ENCODE results near the gene COG5. TPM values are rescaled to one million over a fixed set of nuclear protein-coding genes. Genes with fewer than 3 reads are reported as not detected.

Gene COG5
- total RNA-seq, 4 donors from 2014 or later, result 20.8 to 49.7 (median 25.7) TPM

DNA sequence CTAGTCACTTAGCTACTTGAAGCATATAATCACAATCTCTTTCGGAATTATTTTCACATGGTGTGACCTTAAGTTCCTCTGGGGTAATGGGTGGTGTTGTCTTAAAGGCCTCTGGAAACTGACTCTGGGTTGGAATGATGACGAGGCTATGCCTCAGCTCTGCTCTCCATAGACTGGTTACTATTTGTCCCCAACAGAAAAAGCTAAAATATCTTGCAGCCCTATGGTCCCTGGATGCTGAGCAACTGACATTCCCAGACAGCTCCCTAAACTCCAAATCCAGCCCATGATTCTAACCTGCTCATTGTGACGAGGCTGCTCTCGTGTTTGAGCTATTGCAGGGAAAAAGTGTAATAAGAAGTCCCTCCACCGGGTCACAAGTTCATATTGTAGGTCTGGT, 343.4 kb downstream of the COG5 start:
- ATAC-seq (peak in 1 of 2 donors; percentile 47), DNase-seq (no peak)
- peaks cover 9 to 11% of the 10 kb centered on the region in 2 donors for H3K4me1 ChIP-seq
- in situ Hi-C loops (cut with MboI; ENCODE audit: low sequenced_read_pairs in 4 of 4), result loop anchor here in 1 of 4 donors (25.0 kb wide), 1 partner anchor 492 kb away; no protein-coding TSS in a partner anchor
- no peaks in the 10 kb centered on the region for H3K27me3 ChIP-seq
- no peak overlapping the region for H3K4me3 ChIP-seq
- H3K36me3 ChIP-seq, result no peaks in the 10 kb centered on the region
- TF ChIP-seq, protein P1, sequence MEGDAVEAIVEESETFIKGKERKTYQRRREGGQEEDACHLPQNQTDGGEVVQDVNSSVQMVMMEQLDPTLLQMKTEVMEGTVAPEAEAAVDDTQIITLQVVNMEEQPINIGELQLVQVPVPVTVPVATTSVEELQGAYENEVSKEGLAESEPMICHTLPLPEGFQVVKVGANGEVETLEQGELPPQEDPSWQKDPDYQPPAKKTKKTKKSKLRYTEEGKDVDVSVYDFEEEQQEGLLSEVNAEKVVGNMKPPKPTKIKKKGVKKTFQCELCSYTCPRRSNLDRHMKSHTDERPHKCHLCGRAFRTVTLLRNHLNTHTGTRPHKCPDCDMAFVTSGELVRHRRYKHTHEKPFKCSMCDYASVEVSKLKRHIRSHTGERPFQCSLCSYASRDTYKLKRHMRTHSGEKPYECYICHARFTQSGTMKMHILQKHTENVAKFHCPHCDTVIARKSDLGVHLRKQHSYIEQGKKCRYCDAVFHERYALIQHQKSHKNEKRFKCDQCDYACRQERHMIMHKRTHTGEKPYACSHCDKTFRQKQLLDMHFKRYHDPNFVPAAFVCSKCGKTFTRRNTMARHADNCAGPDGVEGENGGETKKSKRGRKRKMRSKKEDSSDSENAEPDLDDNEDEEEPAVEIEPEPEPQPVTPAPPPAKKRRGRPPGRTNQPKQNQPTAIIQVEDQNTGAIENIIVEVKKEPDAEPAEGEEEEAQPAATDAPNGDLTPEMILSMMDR (IDR thresholded peaks at IDR 0.05 in 4 of 5, conservative IDR thresholded peaks at IDR 0.05 in 1 of 5), result no peak
- TF ChIP-seq POLR2A (IDR thresholded peaks at IDR 0.05), result no peak
- intact Hi-C loops (cut with DNase I; ENCODE audit: low total_unique reads), result no loop called here
- peak overlapping the region; percentile 10 to 48 (median 28) for H3K27ac ChIP-seq
- H3K9me3 ChIP-seq, result no peaks in the 10 kb centered on the region

DNA sequence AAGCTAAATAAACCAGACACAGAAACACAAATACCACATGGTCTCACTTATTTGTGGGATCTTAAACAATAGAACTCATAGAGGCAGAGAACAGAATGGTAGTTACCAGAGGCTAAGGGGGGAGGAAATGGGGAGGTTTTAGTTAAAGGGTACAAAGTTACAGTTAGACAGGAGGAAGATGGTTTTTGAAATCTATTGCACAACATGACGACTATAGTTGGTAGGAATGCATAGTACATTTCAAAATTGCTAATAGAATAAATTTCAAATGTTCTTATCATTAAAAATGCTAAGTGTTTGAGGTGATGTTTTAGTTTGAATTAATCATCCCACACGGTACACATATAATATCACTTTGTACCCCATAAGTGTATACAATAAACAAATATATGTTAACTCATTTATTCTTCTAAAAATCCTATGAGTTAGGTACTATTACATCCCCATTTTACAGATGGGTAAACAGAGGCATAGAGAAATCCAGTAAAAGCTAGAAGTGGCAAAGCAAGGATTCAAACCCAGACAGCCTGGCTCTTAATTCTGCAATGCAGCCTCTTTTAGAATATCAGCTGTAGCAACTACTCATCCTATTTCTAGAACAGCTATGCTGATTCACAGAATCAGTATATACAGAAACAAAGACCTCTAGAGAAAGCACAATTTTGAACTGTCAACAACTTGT, 344.0 kb downstream of the COG5 start:
- intact Hi-C loops (cut with DNase I; ENCODE audit: low total_unique reads) (no loop called here), in situ Hi-C loops (cut with MboI; ENCODE audit: low sequenced_read_pairs in 4 of 4) (loop anchor here in 1 of 4 donors (25.0 kb wide), 1 partner anchor 493 kb away; no protein-coding TSS in a partner anchor)
- Histone ChIP-seq H3K9me3 (no peaks in the 10 kb centered on the region), H3K27me3 (no peaks in the 10 kb centered on the region), H3K4me1 (peaks cover 9 to 11% of the 10 kb centered on the region in 2 donors), H3K27ac (peak overlapping the region in 1 of 4 donors; percentile 25), H3K36me3 (no peaks in the 10 kb centered on the region), H3K4me3 (no peak overlapping the region)
- no peak for DNase-seq
- TF ChIP-seq POLR2A (IDR thresholded peaks at IDR 0.05), result no peak
- no peak for ATAC-seq

DNA sequence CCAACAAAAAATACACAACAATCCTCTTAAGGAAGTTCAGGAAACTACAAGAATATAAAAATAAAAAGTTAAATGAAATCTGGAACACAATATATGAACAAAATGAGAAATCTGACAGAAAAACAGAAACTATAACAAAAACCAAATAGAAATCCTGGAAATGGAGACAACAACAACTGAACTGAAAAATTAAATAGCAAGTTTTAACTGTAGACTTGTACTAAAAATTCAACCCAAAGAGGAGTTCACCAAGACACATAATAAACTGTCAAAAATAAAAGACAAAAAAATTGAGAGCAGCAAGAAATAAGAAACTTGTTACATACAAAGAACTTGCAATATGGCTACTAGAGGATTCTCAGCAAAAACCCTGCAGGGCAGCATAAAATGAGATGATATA, 349.8 kb downstream of the COG5 start:
- DNase-seq (no peak), ATAC-seq (no peak)
- Histone ChIP-seq H3K9me3 (no peaks in the 10 kb centered on the region), H3K4me1 (peaks cover 3 to 5% of the 10 kb centered on the region in 2 donors), H3K36me3 (no peaks in the 10 kb centered on the region), H3K27me3 (no peaks in the 10 kb centered on the region), H3K4me3 (no peak overlapping the region), H3K27ac (no peak overlapping the region)
- TF ChIP-seq POLR2A (IDR thresholded peaks at IDR 0.05), result no peak
- TF ChIP-seq, protein P1 (IDR thresholded peaks at IDR 0.05 in 4 of 5, conservative IDR thresholded peaks at IDR 0.05 in 1 of 5), result no peak
- in situ Hi-C loops (cut with MboI; ENCODE audit: low sequenced_read_pairs in 4 of 4) (loop anchor here in 1 of 4 donors (25.0 kb wide), 1 partner anchor 498 kb away; no protein-coding TSS in a partner anchor), intact Hi-C loops (cut with DNase I; ENCODE audit: low total_unique reads) (no loop called here)

DNA sequence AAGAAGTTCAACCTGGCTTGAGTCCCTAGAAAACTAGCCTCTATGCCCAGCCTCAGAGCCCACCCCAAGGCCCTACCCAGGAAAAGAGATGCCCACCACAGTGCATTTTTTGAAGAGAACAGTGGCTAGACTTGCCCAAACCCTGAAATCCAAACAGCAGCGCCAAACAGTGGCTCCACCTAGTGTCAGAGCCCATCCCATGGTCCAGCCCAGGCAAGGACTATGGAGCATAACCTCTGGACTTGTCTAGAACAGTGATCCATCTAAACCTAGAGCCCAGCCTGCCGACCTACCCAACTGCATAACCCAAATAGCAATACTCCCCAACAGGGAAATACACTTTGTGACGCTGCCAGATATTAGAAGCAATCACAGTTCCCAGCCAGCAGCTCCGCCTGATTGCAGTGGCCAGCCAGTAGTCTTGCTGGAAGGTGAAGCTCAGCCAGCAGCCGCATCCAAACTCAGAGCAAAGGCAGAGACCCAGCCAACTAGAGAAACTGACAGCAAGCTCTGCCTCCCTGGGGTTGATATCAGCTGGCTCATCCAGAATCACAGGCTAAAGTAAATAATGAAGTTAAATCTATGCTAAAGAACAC, 350.4 kb downstream of the COG5 start:
- no peak overlapping the region for H3K4me3 ChIP-seq
- intact Hi-C loops (cut with DNase I; ENCODE audit: low total_unique reads) (no loop called here), in situ Hi-C loops (cut with MboI; ENCODE audit: low sequenced_read_pairs in 4 of 4) (loop anchor here in 1 of 4 donors (25.0 kb wide), 1 partner anchor 499 kb away; no protein-coding TSS in a partner anchor)
- H3K4me1 ChIP-seq, result peaks cover 7 to 9% of the 10 kb centered on the region in 2 donors
- H3K27ac ChIP-seq, result no peak overlapping the region
- H3K9me3 ChIP-seq, result no peaks in the 10 kb centered on the region
- DNase-seq, result peak in 1 of 2 donors; percentile 21
- H3K36me3 ChIP-seq, result no peaks in the 10 kb centered on the region
- TF ChIP-seq, protein P1 (IDR thresholded peaks at IDR 0.05 in 4 of 5, conservative IDR thresholded peaks at IDR 0.05 in 1 of 5), result no peak
- TF ChIP-seq POLR2A (IDR thresholded peaks at IDR 0.05), result no peak
- H3K27me3 ChIP-seq, result no peaks in the 10 kb centered on the region
- no peak for ATAC-seq

DNA sequence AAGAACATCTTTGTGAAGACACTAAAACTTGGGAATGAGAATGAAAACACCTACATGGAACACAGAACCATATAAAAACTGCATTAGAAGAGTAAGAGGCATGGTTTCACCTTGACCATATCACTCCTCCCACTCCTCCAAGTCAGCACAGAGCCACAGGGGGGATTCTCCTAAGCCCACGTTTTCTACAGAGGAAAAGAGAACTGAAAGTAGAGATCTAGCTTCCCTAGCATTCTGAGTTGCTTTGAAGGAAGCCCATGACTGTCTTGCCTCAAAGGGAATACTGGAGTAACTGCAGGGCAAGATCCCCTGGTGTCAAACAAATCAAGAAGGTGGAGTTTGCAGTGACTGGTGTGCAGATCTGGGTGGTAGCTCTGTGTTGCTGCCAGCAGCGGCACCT, 351.0 kb downstream of the COG5 start:
- peaks cover 13 to 15% of the 10 kb centered on the region in 2 donors for H3K4me1 ChIP-seq
- H3K36me3 ChIP-seq, result no peaks in the 10 kb centered on the region
- no peaks in the 10 kb centered on the region for H3K27me3 ChIP-seq
- no peak for DNase-seq
- H3K27ac ChIP-seq, result no peak overlapping the region
- no peak for ATAC-seq
- no peak overlapping the region for H3K4me3 ChIP-seq
- in situ Hi-C loops (cut with MboI; ENCODE audit: low sequenced_read_pairs in 4 of 4) (loop anchor here in 1 of 4 donors (25.0 kb wide), 1 partner anchor 500 kb away; no protein-coding TSS in a partner anchor), intact Hi-C loops (cut with DNase I; ENCODE audit: low total_unique reads) (no loop called here)
- H3K9me3 ChIP-seq, result no peaks in the 10 kb centered on the region
- TF ChIP-seq POLR2A (IDR thresholded peaks at IDR 0.05), result no peak
- TF ChIP-seq, protein P1 (IDR thresholded peaks at IDR 0.05 in 4 of 5, conservative IDR thresholded peaks at IDR 0.05 in 1 of 5), result no peak
